GM23338 (cell line): ENCODE data around the gene CEP78. TPM values are rescaled to one million over a fixed set of nuclear protein-coding genes. Genes with fewer than 3 reads are reported as not detected.

Source experiments
- ATAC-seq: fragments of 200-7000 bp; cut with Tn5 transposase; 3 replicates; pipeline ENCODE4 v1.9.1; 2020
- DNase-seq: peaks from one replicate; pipeline ENCODE4 v3.0.0-alpha.2; 2015; ENCODE audit warnings: low spot score
- H2AFZ ChIP-seq: fragments of 200-600 bp; sonication (generic); 2 replicates; pipeline ENCODE4 v1.8.0; 2016; ENCODE audit warnings: antibody characterized with exemption, mild to moderate bottlenecking, moderate library complexity
- H3F3A ChIP-seq: fragments of 200-600 bp; sonication (generic); replicated peaks from 2 replicates; pipeline ENCODE4 v1.8.0; 2017; ENCODE audit warnings: antibody characterized with exemption, mixed run types, low read depth
- H3K27ac ChIP-seq: fragments of 200-600 bp; sonication (generic); 2 replicates; pipeline ENCODE4 v1.6.1; 2016; ENCODE audit warnings: low read depth
- H3K27me3 ChIP-seq: fragments of 200-600 bp; sonication (generic); 2 replicates; pipeline ENCODE4 v1.8.0; 2016; ENCODE audit warnings: mild to moderate bottlenecking, mixed run types, moderate library complexity; ENCODE audit not compliant: insufficient read depth
- H3K36me3 ChIP-seq: fragments of 200-600 bp; sonication (generic); 2 replicates; pipeline ENCODE4 v1.8.0; 2016; ENCODE audit warnings: mild to moderate bottlenecking; ENCODE audit not compliant: insufficient read depth
- H3K4me1 ChIP-seq: fragments of 200-600 bp; sonication (generic); 2 replicates; pipeline ENCODE4 v1.8.0; 2016; ENCODE audit warnings: mild to moderate bottlenecking, moderate library complexity; ENCODE audit not compliant: insufficient read depth
- H3K4me2 ChIP-seq: fragments of 200-600 bp; sonication (generic); 2 replicates; pipeline ENCODE4 v1.7.1; 2017; ENCODE audit warnings: mixed run types
- H3K4me3 ChIP-seq: fragments of 200-600 bp; sonication (generic); 2 replicates; pipeline ENCODE4 v1.6.1; 2016; ENCODE audit warnings: mixed run types
- H3K79me2 ChIP-seq: fragments of 200-600 bp; sonication (generic); replicated peaks from 2 replicates; pipeline ENCODE4 v1.8.0; 2017; ENCODE audit warnings: mild to moderate bottlenecking; ENCODE audit not compliant: insufficient read depth
- H3K9me2 ChIP-seq: fragments of 200-600 bp; sonication (generic); 2 replicates; pipeline ENCODE4 v1.8.0; 2017; ENCODE audit not compliant: insufficient read depth
- H4K20me1 ChIP-seq: fragments of 200-600 bp; sonication (generic); replicated peaks from 2 replicates; pipeline ENCODE4 v1.8.0; 2017; ENCODE audit warnings: mild to moderate bottlenecking; ENCODE audit not compliant: insufficient read depth
- H3K27ac Mint-ChIP-seq: 2 replicates; pipeline ENCODE4 v1.8.0; 2020; ENCODE audit warnings: inconsistent platforms, mild to moderate bottlenecking, moderate library complexity, mixed read lengths
- H3K27me3 Mint-ChIP-seq: 3 replicates; pipeline ENCODE4 v1.8.0; 2022; ENCODE audit warnings: low read depth, mild to moderate bottlenecking, moderate library complexity, mixed read lengths, inconsistent platforms; ENCODE audit not compliant: insufficient read depth, poor library complexity
- H3K36me3 Mint-ChIP-seq: 3 replicates; pipeline ENCODE4 v1.8.0; 2021; ENCODE audit warnings: low read depth, mild to moderate bottlenecking, inconsistent platforms, moderate library complexity, mixed read lengths
- H3K4me1 Mint-ChIP-seq: 3 replicates; pipeline ENCODE4 v1.8.0; 2020; ENCODE audit warnings: mild to moderate bottlenecking, inconsistent platforms, mixed read lengths
- H3K4me3 Mint-ChIP-seq: 3 replicates; pipeline ENCODE4 v1.8.0; 2021; ENCODE audit warnings: moderate library complexity, mild to moderate bottlenecking, inconsistent platforms, mixed read lengths
- H3K9me3 Mint-ChIP-seq: 3 replicates; pipeline ENCODE4 v1.8.0; 2020; ENCODE audit warnings: moderate library complexity, mild to moderate bottlenecking, inconsistent platforms, mixed read lengths
- CREB1 ChIP-seq: fragments of 250-450 bp; sonication (Bioruptor Pico); IDR thresholded peaks from 2 replicates; pipeline ENCODE4 v1.5.0; 2020; ENCODE audit warnings: low read depth, mild to moderate bottlenecking, moderate library complexity
- CTCF ChIP-seq, 2 experiments: fragments of 200-600 bp in 1 of 2; sonication (generic) in 1 of 2; conservative IDR thresholded peaks; 2 replicates each; pipeline versions ENCODE4 v1.5.1 to v1.6.1; 2016 to 2017; ENCODE audit warnings: antibody characterized with exemption in 2 of 2, low read depth in 2 of 2, mild to moderate bottlenecking in 2 of 2, moderate library complexity in 1 of 2
- ETS1 ChIP-seq: IDR thresholded peaks from 2 replicates; pipeline ENCODE4 v1.6.1; 2016; ENCODE audit warnings: antibody characterized with exemption
- EZH2 ChIP-seq: fragments of 200-600 bp; sonication (generic); IDR thresholded peaks from one replicate; pipeline ENCODE4 v1.8.0; 2017; ENCODE audit warnings: antibody characterized with exemption, mild to moderate bottlenecking, low read depth; ENCODE audit not compliant: unreplicated experiment
- JUNB ChIP-seq: IDR thresholded peaks from one replicate; pipeline ENCODE4 v1.6.1; 2016; ENCODE audit warnings: antibody characterized with exemption; ENCODE audit not compliant: unreplicated experiment
- NANOG ChIP-seq: IDR thresholded peaks from 2 replicates; pipeline ENCODE4 v1.6.1; 2016; ENCODE audit warnings: antibody characterized with exemption, borderline replicate concordance
- POLR2AphosphoS5 ChIP-seq: IDR thresholded peaks from 2 replicates; pipeline ENCODE4 v1.6.1; 2016; ENCODE audit warnings: antibody characterized with exemption, low read depth
- ZNF331 ChIP-seq: fragments of 250-450 bp; sonication (Bioruptor Pico); IDR thresholded peaks from 2 replicates; pipeline ENCODE4 v1.5.0; 2020; ENCODE audit warnings: low read depth, mild to moderate bottlenecking, moderate library complexity
- polyA plus RNA-seq: library from polyadenylated mRNA; unstranded; fragments of >200 nt; fragmentation: Nextera tagmentation; extraction: Ambion mirVana; gene quantifications from 2 replicates; pipeline ENCODE4 v1.2.1, GENCODE V29; 2016
- total RNA-seq: library from RNA; depleted of rRNA; stranded (reverse); fragments of >200 nt; shearing (Covaris generic); gene quantifications from 2 replicates; pipeline ENCODE4 v1.2.3, GENCODE V29; 2014

Gene CEP78
- total and polyA plus RNA-seq, 2 experiments from 2014 or later, result 19.9 to 48.3 TPM

- TF ChIP-seq CTCF (conservative IDR thresholded peaks at IDR 0.05; ENCODE audit: low read depth in 2 of 2) (no peak), JUNB (no peak), ETS1 (no peak), CREB1 (CRISPR knock-in tag) (no peak), EZH2 (no peak), NANOG (no peak)
Measured at GRCh38 chr9:78324682-78325081, 88.8 kb downstream of the CEP78 start (continued).

DNA sequence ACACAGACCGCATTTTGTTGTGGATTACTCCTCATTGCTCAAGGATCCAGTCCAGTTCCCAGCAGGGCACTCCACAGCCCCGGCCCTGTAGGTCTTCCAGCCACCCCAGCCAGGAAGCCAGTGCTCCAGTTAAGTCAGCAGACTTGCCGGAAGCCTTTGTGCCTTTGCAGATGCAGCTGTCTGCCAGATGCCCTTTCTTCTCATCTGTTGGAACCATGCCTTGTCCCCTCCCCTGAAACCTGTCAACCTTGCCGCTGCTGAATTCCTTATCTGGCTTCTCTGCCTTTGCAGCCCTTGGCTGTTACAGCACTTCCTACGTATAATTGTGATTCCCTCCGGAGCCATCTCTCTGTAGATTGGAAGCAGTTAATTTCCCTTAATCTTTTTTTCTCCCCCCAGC lies 89.5 kb downstream of the CEP78 start:
- Mint-ChIP-seq H3K9me3 (no peaks in the 10 kb centered on the region), H3K36me3 (peaks cover 98% of the 10 kb centered on the region), H3K27me3 (peaks cover 2% of the 10 kb centered on the region), H3K4me3 (no peak overlapping the region), H3K27ac (peak overlapping the region; percentile 59; the same call in 1 of the 2 replicates), H3K4me1 (peaks cover 40% of the 10 kb centered on the region)
- TF ChIP-seq ZNF331, result no peak
- TF ChIP-seq POLR2AphosphoS5, result 0 out of 2 replicates have a peak, but pooled peaks have one; percentile 5
- no peak overlapping the region for H3K4me3 ChIP-seq
- H3K4me1 ChIP-seq, result peaks cover 10% of the 10 kb centered on the region; the same call in 1 of the 2 replicates
- peak; percentile 21 for ATAC-seq
- H2AFZ ChIP-seq, result no peak overlapping the region
- DNase-seq, result no peak
- H3K79me2 ChIP-seq, result peaks cover 64% of the 10 kb centered on the region
- peaks cover 58% of the 10 kb centered on the region for H4K20me1 ChIP-seq
- no peaks in the 10 kb centered on the region for H3K9me2 ChIP-seq
- H3K27ac ChIP-seq, result peak overlapping the region; percentile 75
- no peak overlapping the region for H3K4me2 ChIP-seq
- H3K27me3 ChIP-seq, result no peaks in the 10 kb centered on the region
- H3K36me3 ChIP-seq, result peaks cover 61% of the 10 kb centered on the region
- H3F3A ChIP-seq, result peaks cover 66% of the 10 kb centered on the region

DNA sequence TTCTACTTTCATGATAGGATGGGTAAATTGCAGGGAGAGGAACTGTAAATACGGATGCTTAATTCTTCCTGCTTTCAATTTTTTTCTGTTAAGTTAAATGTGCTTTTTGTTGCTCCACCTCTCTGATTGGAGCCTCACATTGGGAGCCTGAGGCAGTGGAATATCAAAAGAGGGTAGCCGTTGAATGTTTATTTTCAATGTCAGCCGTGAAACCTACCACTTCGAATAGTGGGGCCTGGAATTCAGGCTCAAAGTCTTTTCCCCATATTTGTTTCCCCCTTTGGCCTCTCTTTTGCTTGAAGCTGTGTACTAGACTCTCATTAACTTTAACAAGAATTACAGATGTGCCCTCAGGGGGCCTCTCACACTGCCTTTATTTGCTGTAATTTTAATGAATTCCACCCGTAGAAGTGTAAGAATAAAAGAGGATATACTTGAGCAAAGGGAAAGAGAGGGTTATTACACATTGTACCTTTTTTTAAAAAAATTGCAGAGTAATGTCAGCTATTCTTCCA lies 90.0 kb downstream of the CEP78 start:
- Mint-ChIP-seq H3K9me3 (no peaks in the 10 kb centered on the region), H3K27ac (no peak overlapping the region; the same call in 1 of the 2 replicates), H3K4me3 (no peak overlapping the region), H3K4me1 (peaks cover 40% of the 10 kb centered on the region), H3K27me3 (peaks cover 3% of the 10 kb centered on the region), H3K36me3 (peaks cover 98% of the 10 kb centered on the region)
- H3K9me2 ChIP-seq, result no peaks in the 10 kb centered on the region
- H3K79me2 ChIP-seq, result peaks cover 61% of the 10 kb centered on the region
- no peak for ATAC-seq
- DNase-seq, result no peak
- peaks cover 68% of the 10 kb centered on the region for H3F3A ChIP-seq
- H3K27me3 ChIP-seq, result no peaks in the 10 kb centered on the region
- H4K20me1 ChIP-seq, result peaks cover 56% of the 10 kb centered on the region
- TF ChIP-seq POLR2AphosphoS5 (0 out of 2 replicates have a peak, but pooled peaks have one; percentile 2), JUNB (no peak)
- no peak overlapping the region for H2AFZ ChIP-seq
- no peak overlapping the region for H3K4me2 ChIP-seq
- H3K4me1 ChIP-seq, result peaks cover 10% of the 10 kb centered on the region; the same call in 1 of the 2 replicates
- peaks cover 56% of the 10 kb centered on the region for H3K36me3 ChIP-seq
- no peak overlapping the region for H3K4me3 ChIP-seq
- H3K27ac ChIP-seq, result peak overlapping the region; percentile 75
